DOHH2 (cell line): ENCODE measurements around the gene SMYD1.

Experiments used
- H3F3A ChIP-seq: fragments of 200-600 bp; sonication (generic), shearing (Covaris generic); 2 replicates; pipeline ENCODE4 v1.6.0; 2016; ENCODE audit warnings: antibody characterized with exemption, mild to moderate bottlenecking; ENCODE audit not compliant: control insufficient read depth, insufficient read depth
- H3K27ac ChIP-seq: fragments of 200-600 bp; sonication (generic); 2 replicates; pipeline ENCODE4 v1.5.1; 2014; ENCODE audit warnings: low read depth, mild to moderate bottlenecking, low read length, moderate library complexity
- H3K27me3 ChIP-seq: fragments of 200-600 bp; sonication (generic); 2 replicates; pipeline ENCODE4 v1.6.1; 2014; ENCODE audit warnings: mild to moderate bottlenecking, low read length, mixed read lengths; ENCODE audit not compliant: control insufficient read depth
- H3K36me3 ChIP-seq: fragments of 200-600 bp; sonication (generic); 2 replicates; pipeline ENCODE4 v1.6.1; 2014; ENCODE audit warnings: mild to moderate bottlenecking, low read length, moderate library complexity, mixed read lengths; ENCODE audit not compliant: control insufficient read depth
- H3K4me1 ChIP-seq: fragments of 200-600 bp; sonication (generic); 2 replicates; pipeline ENCODE4 v1.6.1; 2014; ENCODE audit warnings: mild to moderate bottlenecking, low read length, mixed read lengths; ENCODE audit not compliant: control insufficient read depth
- H3K4me2 ChIP-seq: fragments of 200-600 bp; sonication (generic); 2 replicates; pipeline ENCODE4 v1.6.0; 2014; ENCODE audit warnings: mild to moderate bottlenecking, low read length, moderate library complexity
- H3K4me3 ChIP-seq: fragments of 200-600 bp; sonication (generic); 2 replicates; pipeline ENCODE4 v1.5.1; 2014; ENCODE audit warnings: mild to moderate bottlenecking, low read length, mixed read lengths
- H3K79me2 ChIP-seq: fragments of 200-600 bp; sonication (generic); 2 replicates; pipeline ENCODE4 v1.6.1; 2014; ENCODE audit warnings: mild to moderate bottlenecking, low read length, mixed read lengths; ENCODE audit not compliant: control insufficient read depth
- H3K9me2 ChIP-seq: fragments of 200-600 bp; sonication (generic); replicated peaks from 2 replicates; pipeline ENCODE4 v1.6.1; 2014; ENCODE audit warnings: mild to moderate bottlenecking, low read length, mixed read lengths; ENCODE audit not compliant: control insufficient read depth
- H3K9me3 ChIP-seq: fragments of 200-600 bp; sonication (generic); 2 replicates; pipeline ENCODE4 v1.6.1; 2014; ENCODE audit warnings: antibody characterized with exemption, low read length, mixed read lengths; ENCODE audit not compliant: control insufficient read depth, insufficient read depth
- H4K20me1 ChIP-seq: fragments of 200-600 bp; sonication (generic); 2 replicates; pipeline ENCODE4 v1.6.0; 2014; ENCODE audit warnings: low read depth, mild to moderate bottlenecking, antibody characterized with exemption, low read length, moderate library complexity; ENCODE audit not compliant: control insufficient read depth, insufficient read depth
- EZH2phosphoT487 ChIP-seq: fragments of 200-600 bp; sonication (generic); IDR thresholded peaks from 2 replicates; pipeline ENCODE4 v1.6.1; 2017; ENCODE audit warnings: borderline replicate concordance, mild to moderate bottlenecking, antibody characterized with exemption, low read length, moderate library complexity, mixed read lengths
- TF ChIP-seq, protein P1 (sequence below): fragments of 200-600 bp; sonication (generic); IDR thresholded peaks from one replicate; pipeline ENCODE4 v1.5.1; 2014; ENCODE audit warnings: antibody characterized with exemption, mild to moderate bottlenecking, low read depth, low read length; ENCODE audit not compliant: poor library complexity, severe bottlenecking

SMYD1 gene

DNA sequence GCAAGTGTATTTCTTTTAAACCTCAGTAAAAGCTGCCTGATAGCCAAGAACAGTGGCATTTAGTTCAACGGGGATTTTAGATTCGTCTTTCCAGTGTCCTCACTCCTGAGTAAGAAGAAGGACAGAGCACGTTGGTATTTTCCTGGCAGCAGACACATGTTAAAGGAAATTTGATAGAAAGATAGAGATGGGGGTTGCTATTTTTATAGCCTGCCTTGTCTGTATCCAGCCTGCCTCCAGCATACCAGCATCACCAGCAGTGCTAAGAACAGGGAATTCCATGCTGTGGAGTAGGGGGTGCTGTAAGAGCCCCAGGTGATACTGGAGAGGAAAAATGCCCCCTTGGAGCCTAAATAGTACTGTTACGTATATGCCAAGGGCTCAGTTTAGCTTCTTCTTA, 1.1 kb upstream of the SMYD1 start:
- Histone ChIP-seq H3K4me3 (no peak overlapping the region), H3K27me3 (no peaks in the 10 kb centered on the region), H3K36me3 (no peaks in the 10 kb centered on the region), H3K9me3 (no peaks in the 10 kb centered on the region), H3K9me2 (no peaks in the 10 kb centered on the region), H3F3A (no peaks in the 10 kb centered on the region), H3K79me2 (no peaks in the 10 kb centered on the region), H3K4me2 (no peak overlapping the region), H3K27ac (no peak overlapping the region), H4K20me1 (no peaks in the 10 kb centered on the region), H3K4me1 (no peaks in the 10 kb centered on the region)
- TF ChIP-seq, protein P1, sequence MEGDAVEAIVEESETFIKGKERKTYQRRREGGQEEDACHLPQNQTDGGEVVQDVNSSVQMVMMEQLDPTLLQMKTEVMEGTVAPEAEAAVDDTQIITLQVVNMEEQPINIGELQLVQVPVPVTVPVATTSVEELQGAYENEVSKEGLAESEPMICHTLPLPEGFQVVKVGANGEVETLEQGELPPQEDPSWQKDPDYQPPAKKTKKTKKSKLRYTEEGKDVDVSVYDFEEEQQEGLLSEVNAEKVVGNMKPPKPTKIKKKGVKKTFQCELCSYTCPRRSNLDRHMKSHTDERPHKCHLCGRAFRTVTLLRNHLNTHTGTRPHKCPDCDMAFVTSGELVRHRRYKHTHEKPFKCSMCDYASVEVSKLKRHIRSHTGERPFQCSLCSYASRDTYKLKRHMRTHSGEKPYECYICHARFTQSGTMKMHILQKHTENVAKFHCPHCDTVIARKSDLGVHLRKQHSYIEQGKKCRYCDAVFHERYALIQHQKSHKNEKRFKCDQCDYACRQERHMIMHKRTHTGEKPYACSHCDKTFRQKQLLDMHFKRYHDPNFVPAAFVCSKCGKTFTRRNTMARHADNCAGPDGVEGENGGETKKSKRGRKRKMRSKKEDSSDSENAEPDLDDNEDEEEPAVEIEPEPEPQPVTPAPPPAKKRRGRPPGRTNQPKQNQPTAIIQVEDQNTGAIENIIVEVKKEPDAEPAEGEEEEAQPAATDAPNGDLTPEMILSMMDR: no peak
- no peak for TF ChIP-seq EZH2phosphoT487

GRCh38 chr2:88067189-88067588, 436 bp upstream of the SMYD1 start:
- H4K20me1 ChIP-seq: no peaks in the 10 kb centered on the region
- H3K9me3 ChIP-seq: no peaks in the 10 kb centered on the region
- no peak overlapping the region for H3K4me3 ChIP-seq
- no peaks in the 10 kb centered on the region for H3K79me2 ChIP-seq
- H3K4me1 ChIP-seq: no peaks in the 10 kb centered on the region
- H3K9me2 ChIP-seq: no peaks in the 10 kb centered on the region
- H3K36me3 ChIP-seq: no peaks in the 10 kb centered on the region
- no peaks in the 10 kb centered on the region for H3K27me3 ChIP-seq
- no peaks in the 10 kb centered on the region for H3F3A ChIP-seq
- no peak for TF ChIP-seq EZH2phosphoT487
- TF ChIP-seq, protein P1: no peak
- no peak overlapping the region for H3K27ac ChIP-seq
- H3K4me2 ChIP-seq: no peak overlapping the region

DNA sequence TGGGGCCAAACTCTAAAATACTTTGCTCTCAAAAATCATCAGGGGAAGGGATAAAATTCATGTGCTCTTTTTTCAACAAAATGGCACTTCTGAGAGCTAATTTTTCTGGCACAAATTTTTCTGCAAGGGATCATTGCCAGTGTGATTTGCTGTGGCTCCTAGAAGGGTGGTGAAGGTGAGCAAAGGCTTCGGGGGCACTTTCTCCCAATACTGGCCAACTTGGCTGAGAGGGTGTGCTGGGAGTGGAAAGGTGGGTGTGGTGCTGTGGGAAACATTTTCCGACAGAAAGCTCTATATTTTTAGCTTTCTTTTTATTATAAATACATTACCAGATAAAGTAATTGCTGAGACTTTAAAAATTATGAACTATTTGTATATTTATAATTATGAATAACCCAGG, 419 bp downstream of the SMYD1 start:
- H3K27ac ChIP-seq: no peak overlapping the region
- no peaks in the 10 kb centered on the region for H4K20me1 ChIP-seq
- no peak overlapping the region for H3K4me2 ChIP-seq
- no peaks in the 10 kb centered on the region for H3K9me2 ChIP-seq
- no peaks in the 10 kb centered on the region for H3K79me2 ChIP-seq
- no peak overlapping the region for H3K4me3 ChIP-seq
- H3K9me3 ChIP-seq: no peaks in the 10 kb centered on the region
- no peaks in the 10 kb centered on the region for H3K4me1 ChIP-seq
- no peaks in the 10 kb centered on the region for H3F3A ChIP-seq
- no peaks in the 10 kb centered on the region for H3K36me3 ChIP-seq
- TF ChIP-seq, protein P1: no peak
- TF ChIP-seq EZH2phosphoT487: no peak
- no peaks in the 10 kb centered on the region for H3K27me3 ChIP-seq

- Histone ChIP-seq H3K4me2 (no peak overlapping the region), H3K4me3 (no peak overlapping the region), H3K9me3 (no peaks in the 10 kb centered on the region), H3K27ac (no peak overlapping the region), H3K27me3 (0 out of 2 replicates have a peak, but pooled peaks cover 2% of the 10 kb centered on the region), H4K20me1 (no peaks in the 10 kb centered on the region), H3K36me3 (no peaks in the 10 kb centered on the region), H3K4me1 (no peaks in the 10 kb centered on the region), H3K79me2 (no peaks in the 10 kb centered on the region), H3K9me2 (no peaks in the 10 kb centered on the region), H3F3A (no peaks in the 10 kb centered on the region)
- TF ChIP-seq EZH2phosphoT487: no peak
- TF ChIP-seq, protein P1: no peak
Measured at GRCh38 chr2:88069117-88069516, 1.5 kb downstream of the SMYD1 start.
